Fibroblast of pulmonary artery (primary cell): ENCODE data around the gene ZRSR2.
"Not testable (repeated sequence)": the region's sequence is repeated elsewhere in the genome, so short reads cannot be mapped to it uniquely, and the experiment has no call there.

Experiments used
- DNase-seq: peaks from one replicate; pipeline ENCODE4 v3.0.0-alpha.2; 2010; ENCODE audit warnings: low read depth
- H3K4me3 ChIP-seq: replicated peaks from 2 replicates; pipeline ENCODE4 v1.5.1; 2011; ENCODE audit warnings: low read depth, mild to moderate bottlenecking, control low read depth, low read length, moderate library complexity
- CTCF ChIP-seq: IDR thresholded peaks from 2 replicates; pipeline ENCODE4 v1.5.1; 2011; ENCODE audit warnings: mild to moderate bottlenecking, control low read depth, low read length, inconsistent platforms; ENCODE audit errors: missing control alignments

ZRSR2 gene

GRCh38 chrX:15816438-15816809 lies 26.1 kb downstream of the ZRSR2 start:
- TF ChIP-seq CTCF, result no peak
- no peak for DNase-seq
- no peak overlapping the region for H3K4me3 ChIP-seq

DNA sequence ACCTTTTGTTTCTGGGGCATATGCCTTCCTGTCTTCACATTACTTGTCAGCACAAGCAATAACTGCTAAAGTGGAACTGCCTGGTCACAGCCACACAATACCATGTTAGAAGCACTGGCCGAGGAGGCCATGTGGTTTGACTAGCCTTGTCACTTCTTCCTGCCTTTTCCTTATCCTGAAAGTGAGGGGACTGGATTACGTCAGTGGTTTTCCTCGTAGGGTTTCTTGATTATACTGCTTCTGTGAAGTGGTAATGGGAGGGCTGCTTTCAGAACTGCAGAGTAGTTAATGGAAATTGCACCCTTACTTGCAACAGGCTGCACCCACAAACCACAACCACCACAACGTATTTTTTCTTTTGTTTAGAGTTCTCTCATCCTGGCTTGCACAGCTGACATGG lies 26.6 kb downstream of the ZRSR2 start:
- no peak overlapping the region for H3K4me3 ChIP-seq
- DNase-seq, result peak; percentile 3
- TF ChIP-seq CTCF, result no peak

DNA sequence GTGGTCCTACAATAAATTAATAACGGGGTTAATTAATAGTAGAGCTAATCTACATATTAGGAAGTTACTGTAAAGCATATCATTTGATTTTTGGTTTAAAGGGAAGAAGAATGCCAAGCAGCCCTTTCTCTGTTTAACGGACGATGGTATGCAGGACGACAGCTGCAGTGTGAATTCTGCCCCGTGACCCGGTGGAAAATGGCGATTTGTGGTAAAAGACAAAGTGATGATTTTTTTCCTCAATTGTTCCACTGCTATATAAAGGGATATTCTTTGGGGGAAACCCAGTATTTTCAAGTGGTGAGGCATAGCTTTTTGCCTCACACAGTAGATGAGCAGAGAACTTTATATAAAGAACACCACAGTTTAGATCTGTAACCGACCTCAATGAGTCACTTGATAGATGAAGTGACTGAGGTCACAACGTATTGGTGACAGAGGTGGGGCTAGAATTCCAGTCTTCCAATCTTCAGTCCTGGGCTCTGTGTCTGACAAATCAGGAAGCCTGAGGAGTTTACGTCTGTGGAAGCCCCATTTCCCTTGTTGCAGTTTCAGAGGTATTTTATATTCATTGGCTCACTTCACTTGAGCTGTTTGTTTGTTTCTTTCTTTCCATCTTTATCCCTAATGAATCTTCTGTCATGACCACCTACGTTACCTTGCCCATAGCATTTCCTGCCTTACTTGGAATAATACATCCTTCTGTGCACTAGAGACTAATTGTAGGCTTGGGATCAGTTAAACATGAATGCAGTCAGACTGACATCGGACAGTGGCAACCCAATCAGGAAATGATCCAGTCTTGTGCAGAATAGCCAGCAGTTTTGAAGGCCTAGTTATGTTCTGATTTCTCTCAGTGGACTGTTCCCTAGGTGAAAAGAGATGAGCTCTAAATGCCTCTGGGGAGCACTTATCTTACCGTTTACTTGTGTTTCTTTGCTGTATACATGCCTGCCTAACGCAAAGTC lies 30.1 kb downstream of the ZRSR2 start:
- H3K4me3 ChIP-seq, result no peak overlapping the region
- TF ChIP-seq CTCF, result no peak
- DNase-seq, result no peak

- no peak for DNase-seq
- no peak overlapping the region for H3K4me3 ChIP-seq
- TF ChIP-seq CTCF, result no peak
These were observed 32.6 kb downstream of the ZRSR2 start for GRCh38 chrX:15822922-15823321.

DNA sequence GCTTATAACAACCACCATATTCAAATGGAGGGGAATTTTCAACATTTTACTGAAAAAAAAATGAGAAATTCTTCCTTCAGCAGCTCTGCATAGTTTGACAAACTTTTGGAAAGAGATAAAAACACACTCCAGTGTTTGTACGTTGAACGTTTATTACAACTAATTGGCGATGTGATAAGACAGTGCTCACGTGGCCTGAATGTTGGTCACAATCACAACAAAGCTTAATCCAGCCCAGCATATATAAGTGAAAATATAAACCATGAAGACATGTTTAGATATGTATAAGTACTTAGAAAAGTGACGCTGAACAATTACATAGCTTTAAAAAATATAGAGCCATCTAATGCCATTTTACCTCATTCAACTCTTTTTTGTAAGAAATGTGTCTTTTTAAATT lies 35.7 kb downstream of the ZRSR2 start:
- no peak for TF ChIP-seq CTCF
- H3K4me3 ChIP-seq, result no peak overlapping the region

GRCh38 chrX:15829217-15829616 lies 38.9 kb downstream of the ZRSR2 start:
- H3K4me3 ChIP-seq, result no peak overlapping the region
- DNase-seq, result no peak
- TF ChIP-seq CTCF, result no peak

More for the DNA sequence above, 35.7 kb downstream of the ZRSR2 start:
- DNase-seq, result no peak

- DNase-seq, H3K4me3 ChIP-seq: not testable (repeated sequence)
These were observed 41.1 kb downstream of the ZRSR2 start for GRCh38 chrX:15831347-15831746.
